CD4-positive, alpha-beta T cell treated with Interleukin-21 for 1 hour (primary cell): ENCODE data around the gene ANKFY1.
"Not testable (repeated sequence)": the region's sequence is repeated elsewhere in the genome, so short reads cannot be mapped to it uniquely, and the experiment has no call there.

Experiments used
- DNase-seq: peaks from one replicate; pipeline ENCODE4 v3.0.0-alpha.2; 2020

ANKFY1 gene

DNA sequence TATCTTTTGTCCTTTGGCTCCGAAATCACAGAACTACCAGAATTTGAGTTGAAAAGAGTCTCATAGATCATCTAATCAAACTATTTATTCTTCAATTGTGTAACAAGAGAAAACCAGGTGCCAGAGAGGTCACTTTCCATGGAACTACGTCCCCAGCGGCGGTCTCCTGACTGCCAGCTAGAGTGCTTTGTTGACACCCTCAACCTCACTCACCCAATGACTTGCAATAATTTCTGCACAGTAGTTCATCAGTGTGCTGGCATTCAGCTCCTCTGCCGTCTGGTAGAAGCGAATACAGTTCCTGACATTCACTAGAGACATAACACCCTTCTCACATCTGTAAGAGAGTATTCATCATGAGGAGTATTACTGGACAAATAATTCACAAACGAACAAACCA is 54.2 kb downstream of the ANKFY1 start:
- no peak for DNase-seq

DNA sequence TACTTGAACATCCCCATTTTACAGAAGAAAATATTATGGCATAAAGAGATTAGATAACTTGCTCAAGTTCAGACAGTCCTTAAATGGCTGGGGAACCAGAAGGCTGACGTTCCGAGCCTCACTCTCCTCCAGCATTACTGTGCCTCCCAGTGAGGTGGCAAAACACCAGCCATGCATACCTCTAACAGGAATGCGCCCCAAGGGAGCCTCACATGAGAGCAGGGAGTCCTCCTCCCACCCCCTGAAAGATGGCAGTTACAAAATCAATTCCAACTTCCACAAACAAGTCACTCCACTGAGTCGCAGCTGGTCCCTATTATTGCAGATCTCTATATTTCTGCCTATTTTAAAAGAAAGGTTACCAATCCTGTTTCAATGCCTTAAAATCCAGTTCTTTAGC is 55.5 kb downstream of the ANKFY1 start:
- no peak for DNase-seq

DNA sequence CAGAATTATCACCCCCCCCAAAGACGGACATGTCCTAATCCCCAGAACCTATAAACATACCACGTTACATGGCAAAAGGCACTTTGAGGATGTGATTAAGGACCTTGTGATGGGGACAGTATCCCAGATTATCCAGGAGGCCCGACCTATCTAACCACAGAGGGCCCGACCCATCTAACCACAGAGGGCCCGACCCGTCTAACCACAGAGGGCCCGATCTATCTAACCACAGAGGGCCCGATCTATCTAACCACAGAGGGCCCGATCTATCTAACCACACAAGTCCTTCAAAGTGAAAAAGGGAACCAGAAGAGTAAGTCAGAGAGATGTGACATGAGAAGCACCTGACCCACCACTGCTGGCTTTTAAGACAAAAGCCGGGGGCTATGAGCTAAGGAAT is 56.8 kb downstream of the ANKFY1 start:
- peak; percentile 22 for DNase-seq

DNA sequence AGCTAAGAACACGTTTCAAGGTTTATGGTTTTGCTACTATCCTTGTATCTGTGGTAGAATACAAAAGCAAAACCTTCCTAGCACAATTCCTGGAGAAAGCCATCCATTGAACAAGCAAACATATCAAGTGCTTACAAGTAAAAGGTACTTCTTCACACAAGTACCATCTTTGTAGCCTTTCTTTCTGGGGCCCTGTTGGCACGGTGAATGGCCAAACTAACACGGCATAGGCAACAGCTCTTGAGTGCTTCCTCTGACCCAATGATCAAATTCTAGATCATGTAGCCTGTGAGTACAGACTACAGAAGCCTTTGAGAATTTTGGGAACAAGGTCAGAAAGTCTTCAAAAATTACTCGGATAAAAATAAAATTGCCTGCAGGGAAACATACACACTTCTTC is 57.9 kb downstream of the ANKFY1 start:
- no peak for DNase-seq

DNA sequence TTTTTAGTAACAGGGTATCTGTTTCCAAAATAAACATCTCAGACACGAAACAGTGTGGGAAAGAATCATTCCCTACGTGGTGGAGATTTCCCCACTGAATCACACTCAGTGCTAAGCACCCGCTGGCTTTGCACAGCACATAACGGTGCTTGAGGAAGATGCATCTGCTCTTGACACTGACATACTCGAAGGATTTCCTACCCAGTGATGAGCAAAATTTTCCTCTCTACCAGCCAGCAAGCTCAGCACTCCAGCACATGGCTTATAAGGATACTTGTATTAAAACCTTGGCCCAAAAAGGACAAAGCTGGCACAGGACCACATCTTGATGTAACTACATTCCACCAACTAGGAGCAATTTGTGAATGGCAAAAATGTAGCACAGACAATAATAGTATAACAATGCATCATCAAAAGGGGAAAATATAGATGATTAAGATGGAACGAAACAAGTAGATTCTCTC is 59.0 kb downstream of the ANKFY1 start:
- DNase-seq, result no peak

DNA sequence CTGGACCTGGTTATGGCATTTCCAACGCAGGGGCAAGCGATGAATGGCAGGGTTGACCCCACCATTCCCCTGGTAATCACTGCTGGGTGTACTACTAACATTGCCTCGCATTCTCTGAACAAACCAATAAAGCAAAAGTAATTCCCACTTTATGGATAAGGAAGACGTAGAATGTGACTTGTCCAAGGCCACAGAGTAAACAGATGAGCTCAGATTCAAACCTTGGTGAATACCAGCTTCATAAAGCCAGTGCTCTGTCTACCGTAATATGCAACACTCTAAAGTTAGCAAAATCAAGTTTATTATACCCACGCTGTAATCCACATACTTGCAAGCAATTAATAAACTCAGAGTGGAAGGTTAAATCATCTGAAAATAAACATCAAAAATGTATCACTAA is 59.6 kb downstream of the ANKFY1 start:
- DNase-seq, result no peak

DNA sequence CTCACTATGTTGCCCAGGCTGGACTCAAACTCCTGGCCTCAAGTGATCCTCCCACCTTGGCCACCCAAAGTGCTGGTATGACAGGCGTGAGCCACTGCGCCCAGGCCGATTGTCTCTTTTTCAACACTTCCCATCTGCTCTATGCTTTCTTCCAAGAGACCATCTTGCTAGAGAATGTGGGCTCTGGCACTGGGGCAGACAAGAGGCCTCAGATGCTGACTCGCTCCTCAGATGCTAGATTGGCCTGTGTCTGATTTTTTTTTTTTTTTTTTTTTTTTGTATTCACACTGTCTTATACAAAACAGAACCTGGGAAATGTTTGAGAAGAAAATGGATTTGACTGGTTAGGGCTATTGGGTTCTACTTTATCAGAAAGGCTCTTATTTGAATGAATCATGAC is 62.6 kb downstream of the ANKFY1 start:
- DNase-seq, result no peak

DNA sequence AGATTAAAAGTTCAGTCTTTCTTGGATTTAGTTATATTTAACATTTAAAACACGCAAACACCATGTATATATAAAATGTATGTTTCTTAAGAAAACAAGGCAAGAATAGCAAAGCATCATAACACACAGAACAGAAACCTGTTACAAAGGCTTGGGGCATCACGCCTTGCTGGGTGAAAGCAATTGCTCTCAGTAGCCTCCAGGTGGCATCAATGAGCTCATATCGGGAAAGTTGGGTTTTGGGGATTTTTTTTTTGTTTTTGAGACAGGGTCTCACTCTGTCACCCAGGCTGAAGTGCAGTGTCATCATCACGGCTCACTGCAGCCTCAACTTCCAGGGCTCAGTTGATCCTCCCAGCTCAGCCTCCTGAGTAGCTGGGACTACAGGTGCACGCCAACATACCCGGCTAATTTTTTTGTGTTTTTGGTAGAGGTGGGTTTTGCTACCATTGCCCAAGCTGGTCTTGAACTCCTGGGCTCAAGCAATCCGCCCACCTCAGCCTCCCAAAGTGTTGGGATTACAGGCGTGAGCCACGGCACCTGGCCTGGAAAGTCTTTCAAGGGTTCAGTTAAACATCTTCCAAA is 63.9 kb downstream of the ANKFY1 start:
- DNase-seq, result peak; percentile 55

DNA sequence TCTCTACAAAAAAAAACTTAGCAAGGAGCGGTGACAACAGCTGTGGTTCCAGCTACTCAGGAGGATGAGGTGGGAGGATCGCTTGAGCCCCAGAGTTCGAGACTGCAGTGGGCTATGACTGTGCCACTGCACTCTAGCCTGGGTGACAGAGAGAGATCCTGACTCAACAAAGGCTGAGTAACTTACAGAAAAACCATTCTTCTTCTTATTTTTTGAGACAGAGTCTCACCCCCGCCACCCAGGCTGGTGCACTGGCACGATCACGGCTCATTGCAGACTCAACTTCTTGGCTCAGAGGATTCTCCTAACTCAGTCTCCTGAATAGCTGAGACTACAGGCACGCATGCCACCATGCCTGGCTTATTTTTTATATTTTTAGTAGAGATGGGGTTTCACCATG is 64.8 kb downstream of the ANKFY1 start:
- no peak for DNase-seq

DNA sequence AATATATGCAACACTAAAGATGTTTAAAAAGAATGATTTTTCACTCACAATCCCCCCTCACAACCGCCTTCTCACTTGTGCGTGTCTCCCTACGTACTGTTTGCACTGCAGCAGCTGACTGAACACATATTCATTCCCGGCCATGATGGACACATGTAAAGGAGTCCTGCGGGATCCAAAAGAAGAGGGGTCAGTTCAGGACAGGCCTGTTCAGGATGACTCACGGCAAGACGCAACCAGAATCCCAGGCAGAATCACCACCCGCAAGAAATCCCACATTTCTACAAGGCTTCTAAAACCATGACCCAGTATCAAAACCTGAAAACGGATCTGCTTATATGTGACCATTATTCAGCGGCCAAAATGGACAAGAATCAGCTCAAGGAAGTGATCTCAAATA is 68.5 kb downstream of the ANKFY1 start:
- no peak for DNase-seq

DNA sequence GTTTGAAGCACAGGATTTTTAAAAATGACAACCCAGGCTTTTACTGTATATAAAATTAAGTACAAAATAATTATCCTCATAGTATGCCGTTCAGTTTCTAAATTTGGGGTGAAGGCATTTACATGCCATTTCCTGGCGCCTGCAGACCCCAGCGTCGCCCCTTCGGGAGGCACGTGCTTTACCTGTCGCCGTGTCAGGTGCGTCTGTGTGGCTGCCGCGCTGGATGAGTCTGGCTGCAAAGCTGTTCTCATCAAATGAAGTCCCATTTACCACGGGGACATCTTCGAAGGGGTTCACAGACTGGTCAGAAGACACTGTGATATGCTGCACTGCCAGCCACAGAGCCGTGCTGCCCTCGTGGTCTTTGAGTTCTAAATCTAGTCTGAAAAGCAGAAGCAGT is 69.0 kb downstream of the ANKFY1 start:
- no peak for DNase-seq

DNA sequence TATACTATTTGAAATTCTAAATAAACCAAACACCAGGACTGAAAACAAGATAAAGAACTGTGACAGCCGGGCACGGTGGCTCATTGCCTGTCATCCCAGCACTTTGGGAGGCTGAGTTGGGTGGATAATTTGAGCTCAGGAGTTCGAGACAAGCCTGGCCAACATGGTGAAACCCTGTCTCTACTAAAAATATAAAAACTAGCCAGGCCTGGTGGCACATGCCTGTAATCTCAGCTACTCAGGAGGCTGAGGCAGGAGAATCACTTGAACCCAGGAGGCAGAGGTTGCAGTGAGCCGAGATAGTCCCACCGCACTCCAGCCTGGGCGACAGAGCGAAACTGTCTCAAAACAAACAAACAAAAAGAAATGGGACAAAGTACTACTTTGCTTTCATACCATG is 73.0 kb downstream of the ANKFY1 start:
- not testable (repeated sequence) for DNase-seq

DNA sequence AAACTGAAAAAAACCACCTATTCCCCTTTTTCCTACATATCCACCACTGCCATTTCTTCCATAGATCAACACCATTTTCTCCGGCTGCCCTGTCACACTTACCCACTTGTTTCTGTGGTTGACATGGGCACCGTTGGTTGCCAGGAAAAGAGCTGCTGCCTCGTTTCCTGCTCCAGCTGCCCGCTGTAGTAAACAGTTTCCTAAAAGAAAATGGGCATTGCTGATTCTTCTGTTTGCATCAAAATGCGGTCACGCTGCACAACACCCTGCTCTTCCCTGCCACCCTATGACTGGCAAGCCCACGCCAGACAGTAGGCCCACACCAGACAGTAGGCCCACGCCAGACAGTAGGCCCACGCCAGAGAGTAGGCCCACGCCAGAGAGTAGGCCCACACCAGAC is 74.5 kb downstream of the ANKFY1 start:
- peak; percentile 8 for DNase-seq

DNA sequence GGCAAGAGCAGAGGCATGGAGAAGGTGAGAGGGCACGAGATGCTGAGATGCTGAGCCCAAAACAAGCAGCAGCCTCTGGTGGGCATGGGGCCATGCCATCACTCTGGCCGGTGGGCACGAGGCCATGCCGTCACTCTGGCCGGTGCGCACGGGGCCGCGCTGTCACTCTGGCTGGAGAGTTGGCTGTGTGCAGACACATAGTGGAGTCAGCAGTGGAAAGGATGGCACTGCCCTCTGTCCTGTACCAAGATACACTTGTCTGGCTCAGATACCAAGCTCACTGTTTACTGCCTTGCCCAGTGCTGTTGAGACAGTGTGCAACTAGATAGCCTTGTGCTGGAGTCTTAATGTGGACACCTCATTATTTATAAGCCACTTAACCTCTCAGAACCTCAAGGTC is 75.7 kb downstream of the ANKFY1 start:
- no peak for DNase-seq

DNA sequence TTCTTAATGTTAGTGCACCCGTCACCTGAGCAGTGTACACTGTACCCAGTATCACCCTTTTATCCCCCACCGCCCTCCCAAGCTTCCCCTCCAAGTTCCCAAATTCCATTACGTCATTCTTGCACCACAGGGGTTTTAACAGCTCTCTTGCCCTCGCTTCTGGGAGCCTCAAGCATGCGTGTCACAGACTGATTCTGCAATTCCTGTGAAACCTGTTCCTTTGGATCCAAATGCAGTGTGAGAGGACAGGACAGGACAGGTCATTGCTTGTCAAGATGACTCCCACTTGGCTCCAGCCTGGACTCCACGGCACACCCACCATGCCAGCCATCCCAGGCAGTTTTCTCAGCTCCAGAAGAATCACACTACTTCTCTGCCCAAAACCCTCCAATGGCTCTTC is 76.7 kb downstream of the ANKFY1 start:
- DNase-seq, result no peak

DNA sequence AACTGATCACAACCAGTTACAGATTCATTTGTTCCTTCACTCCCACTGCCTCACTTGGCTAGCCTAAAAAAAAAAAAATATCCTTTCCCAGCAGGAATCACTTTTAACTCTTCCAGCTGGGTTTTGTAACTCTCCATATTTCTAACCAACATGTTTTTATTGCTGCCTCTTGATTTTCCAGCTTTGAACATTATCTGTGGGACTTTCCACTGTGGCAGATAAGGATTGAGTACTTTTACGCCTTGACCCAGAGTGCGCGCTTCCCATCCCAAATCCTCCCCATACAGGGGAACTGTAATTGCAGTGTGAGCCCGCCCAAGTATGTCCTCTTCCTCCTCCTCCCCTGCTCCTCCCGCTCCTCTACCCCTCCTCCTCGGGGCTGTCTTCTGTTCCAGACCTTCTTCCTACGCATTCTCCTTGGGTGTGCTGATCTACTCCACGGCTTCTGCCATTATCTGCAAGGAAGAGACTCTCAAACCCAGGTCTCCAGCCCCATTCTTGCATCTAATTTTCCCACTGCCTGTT is 77.4 kb downstream of the ANKFY1 start:
- DNase-seq, result no peak

DNA sequence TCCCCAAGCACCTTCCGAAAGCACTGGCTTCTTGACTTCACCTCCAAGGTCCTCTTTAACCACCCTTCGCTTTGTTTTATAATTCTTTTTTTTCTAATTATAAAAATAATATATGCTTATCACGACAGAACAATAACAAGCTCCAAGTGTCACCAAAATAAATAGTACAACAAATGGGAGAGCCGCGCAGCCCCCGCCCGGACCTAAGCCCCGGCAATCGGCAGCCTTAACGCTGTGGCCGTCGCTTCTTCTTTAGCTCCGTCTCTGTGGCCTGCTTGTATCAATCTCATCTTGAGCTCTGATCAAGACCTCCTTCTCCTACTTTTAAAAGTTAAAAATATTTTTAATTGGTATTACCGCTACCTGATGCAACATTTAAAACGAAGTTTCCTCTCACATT is 78.1 kb downstream of the ANKFY1 start:
- DNase-seq, result no peak

DNA sequence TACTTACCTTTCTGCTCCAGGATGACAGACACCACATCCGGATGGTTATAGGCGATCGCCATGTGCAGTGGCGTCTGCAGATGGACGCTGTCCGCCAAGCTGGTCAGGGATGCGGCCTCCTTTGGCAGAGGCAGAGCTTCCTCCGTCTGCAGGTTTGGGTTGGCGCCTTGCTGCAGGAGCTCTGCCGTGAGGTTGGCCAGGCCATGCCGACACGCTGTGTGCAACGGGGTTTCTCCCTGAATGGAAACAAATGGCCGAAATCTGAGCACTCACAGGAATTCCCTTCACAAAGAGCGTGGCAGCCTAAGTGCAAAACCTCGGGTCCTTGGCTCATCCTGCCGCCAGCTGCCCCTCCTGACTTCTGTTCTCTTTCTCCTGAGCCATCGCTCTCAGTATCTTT is 79.0 kb downstream of the ANKFY1 start:
- DNase-seq, result no peak

DNA sequence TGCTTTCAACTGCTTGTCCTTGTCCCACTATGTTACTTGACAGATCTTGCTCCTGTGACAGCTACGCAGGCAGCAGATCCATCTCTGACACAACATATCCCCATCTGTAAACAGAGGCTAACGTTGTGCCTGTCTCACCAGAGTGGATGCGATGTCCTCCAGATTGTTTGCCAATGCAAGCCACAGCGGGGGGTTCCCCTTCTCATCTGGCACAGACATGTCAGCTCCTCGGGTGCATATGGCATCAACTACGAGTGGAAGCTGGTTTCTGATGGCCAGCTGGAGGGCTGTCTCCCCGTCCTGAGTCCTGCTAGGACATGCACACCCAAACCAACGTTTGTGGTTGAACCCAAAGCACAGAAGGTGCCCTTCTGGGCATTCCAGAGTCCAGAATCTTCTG is 81.7 kb downstream of the ANKFY1 start:
- no peak for DNase-seq

DNA sequence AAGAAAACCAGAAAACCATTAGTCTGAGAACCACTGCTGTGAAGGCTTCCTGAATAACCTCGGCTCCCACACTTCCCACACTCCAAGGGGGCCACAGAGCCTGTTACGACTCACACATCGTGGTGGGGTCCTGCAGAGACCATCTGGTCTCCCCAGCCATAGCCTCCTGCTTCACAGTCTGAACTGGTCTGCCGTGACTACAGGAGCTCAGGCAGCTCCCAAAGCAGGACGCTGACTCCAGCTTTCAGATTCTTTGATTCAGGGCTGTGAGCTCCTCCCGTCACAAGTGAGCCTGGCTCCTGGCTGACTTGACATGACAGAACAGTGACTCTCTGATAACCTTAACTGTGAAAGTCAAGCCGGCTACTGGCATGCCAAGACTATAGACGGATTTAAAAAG is 83.0 kb downstream of the ANKFY1 start:
- DNase-seq, result no peak

DNA sequence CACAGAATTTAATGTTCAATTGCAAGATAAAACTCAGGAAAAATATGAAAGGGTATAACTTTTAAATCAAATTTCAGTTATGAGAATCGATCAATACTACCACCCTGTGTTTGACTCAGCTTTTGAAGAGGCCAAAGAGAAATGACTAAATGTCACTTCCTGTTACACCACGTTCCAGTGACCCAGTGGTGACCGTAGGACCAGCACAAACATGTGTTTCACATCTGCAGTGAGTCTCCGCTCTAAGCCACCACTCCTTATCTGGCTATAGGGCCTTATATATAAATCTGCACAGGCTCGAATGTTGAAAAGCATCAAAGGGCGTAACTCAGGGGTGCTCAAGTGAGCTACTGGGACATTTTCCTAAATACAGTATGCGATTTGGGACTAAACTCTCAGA is 84.7 kb downstream of the ANKFY1 start:
- DNase-seq, result no peak

DNA sequence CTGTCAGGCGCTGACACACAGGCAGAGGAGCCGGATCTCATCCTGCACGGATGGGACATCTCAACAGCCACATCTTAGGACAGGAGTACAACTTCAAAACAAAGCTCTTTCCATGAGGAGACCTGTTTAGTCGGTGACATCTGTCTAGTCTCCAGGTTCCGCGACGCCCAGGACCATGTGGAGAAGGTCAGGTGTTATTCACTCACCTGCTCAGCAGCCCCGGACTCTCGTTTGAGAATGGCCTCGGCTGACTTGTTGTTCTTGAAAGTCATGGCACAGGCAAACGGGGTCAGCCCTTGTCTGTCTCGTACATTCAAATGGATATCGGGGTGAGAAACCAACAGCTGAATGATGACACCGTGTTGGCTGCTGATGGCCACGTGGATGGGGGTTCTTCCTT is 85.1 kb downstream of the ANKFY1 start:
- DNase-seq, result no peak

DNA sequence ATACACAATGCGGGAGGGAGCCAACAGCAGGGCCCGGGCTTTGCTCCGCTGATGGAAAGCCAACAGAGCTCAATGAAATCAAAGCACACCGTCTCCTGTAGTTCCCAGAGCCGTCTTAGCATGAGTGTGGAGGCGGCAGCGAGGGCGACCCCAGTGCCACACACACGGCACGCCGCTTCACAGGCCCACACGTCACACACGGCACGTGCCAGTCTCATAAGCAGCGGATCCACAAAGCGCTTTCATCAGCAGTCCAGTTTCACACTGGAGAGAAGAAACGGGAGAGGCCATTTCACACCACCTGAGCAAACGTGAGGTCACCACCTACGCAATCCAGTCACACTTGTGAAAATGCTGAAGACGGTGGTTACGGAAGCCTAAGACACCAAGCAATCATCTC is 86.0 kb downstream of the ANKFY1 start:
- DNase-seq, result no peak

DNA sequence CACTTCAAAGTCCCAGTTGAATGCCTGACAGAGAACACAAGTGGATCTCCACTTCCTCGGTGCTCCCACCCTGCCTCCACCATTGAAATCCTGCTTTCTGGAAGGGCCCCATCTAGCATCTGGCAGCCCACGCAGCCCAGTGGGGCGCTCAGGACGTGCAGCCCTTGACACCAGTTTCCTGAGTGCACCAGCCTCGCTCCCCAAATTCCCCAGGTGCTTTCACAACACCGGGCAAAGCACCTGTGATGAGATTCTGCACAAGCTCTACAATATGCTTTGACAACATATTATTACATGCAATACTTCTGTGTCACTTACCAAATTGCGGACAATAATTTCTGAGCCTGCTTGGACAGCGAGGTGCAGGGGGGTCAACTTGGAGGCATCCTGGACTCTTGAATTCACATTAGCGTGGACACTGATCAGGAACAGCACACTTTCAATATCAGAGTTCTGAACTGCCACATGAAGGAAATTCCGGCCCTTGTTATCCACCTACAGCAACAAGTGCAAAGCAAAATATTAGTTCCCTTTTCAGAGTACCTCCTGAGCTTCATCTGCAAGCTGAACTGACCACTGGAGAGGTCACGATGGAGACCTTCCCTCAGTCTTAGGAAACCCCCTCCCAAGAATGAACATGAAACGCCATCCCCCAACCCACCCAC is 86.8 kb downstream of the ANKFY1 start:
- DNase-seq, result no peak
